Measurements from ENCODE around the gene B3GNT4.

DNA sequence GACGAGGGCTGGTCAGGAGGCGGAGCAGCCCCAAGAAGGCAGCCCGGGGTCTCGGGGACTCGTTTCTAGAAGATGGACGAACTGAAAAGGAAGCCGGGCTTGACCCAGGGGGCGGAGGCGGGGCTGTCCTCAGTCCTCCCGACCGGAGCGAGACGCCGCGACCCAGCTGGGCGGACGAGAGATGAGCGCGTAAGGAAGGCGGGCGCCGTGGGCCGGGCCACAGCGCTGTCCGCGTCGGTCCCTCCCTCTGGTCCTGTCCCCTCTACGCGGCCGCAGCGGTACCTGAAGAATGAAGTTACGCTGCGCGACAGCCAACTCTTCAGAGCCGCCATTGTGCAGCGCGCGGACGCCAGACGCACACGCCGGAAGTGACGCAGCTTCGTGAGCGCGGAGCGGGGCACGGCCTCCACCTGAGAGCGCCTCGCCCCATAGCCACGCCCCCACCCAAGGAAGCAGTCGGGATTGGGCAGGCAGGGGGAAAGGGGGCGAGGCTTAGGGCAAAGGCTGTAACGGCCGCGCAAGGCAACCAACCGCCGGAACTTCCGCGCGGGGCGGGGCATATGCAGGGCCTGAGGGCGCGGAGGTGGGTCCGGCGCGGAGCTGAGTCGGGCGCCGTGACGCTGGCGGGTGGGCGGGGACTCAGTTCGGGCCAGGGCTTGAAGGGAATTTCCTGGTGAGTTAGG is 22.3 kb downstream of the B3GNT4 start, which contains the start of gene DIABLO:
- TF ChIP-seq, protein P1, sequence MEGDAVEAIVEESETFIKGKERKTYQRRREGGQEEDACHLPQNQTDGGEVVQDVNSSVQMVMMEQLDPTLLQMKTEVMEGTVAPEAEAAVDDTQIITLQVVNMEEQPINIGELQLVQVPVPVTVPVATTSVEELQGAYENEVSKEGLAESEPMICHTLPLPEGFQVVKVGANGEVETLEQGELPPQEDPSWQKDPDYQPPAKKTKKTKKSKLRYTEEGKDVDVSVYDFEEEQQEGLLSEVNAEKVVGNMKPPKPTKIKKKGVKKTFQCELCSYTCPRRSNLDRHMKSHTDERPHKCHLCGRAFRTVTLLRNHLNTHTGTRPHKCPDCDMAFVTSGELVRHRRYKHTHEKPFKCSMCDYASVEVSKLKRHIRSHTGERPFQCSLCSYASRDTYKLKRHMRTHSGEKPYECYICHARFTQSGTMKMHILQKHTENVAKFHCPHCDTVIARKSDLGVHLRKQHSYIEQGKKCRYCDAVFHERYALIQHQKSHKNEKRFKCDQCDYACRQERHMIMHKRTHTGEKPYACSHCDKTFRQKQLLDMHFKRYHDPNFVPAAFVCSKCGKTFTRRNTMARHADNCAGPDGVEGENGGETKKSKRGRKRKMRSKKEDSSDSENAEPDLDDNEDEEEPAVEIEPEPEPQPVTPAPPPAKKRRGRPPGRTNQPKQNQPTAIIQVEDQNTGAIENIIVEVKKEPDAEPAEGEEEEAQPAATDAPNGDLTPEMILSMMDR (IDR thresholded peaks at IDR 0.05): no peak
- TF ChIP-seq EP300 (IDR thresholded peaks at IDR 0.05): peak in 1 of 4 donors; percentile 6
- peak; percentile 97 for TF ChIP-seq POLR2A (IDR thresholded peaks at IDR 0.05)
- peak; percentile 99 to 100 (median 99) for TF ChIP-seq POLR2AphosphoS5 (IDR thresholded peaks at IDR 0.05)

Measured in sigmoid colon (tissue), 4 donors.